ENCODE measurements around the gene VWA8.

GRCh38 chr13:41962994-41963393 lies 2.1 kb upstream of the VWA8 start:
- no peak for TF ChIP-seq RBAK (tag by site-specific recombination; IDR thresholded peaks at IDR 0.05)
- TF ChIP-seq ZNF639 (tag by site-specific recombination; IDR thresholded peaks at IDR 0.05), result no peak
- no peak for TF ChIP-seq CTCF (tag by site-specific recombination; IDR thresholded peaks at IDR 0.05)
- no peak for TF ChIP-seq YY1 (tag by site-specific recombination; IDR thresholded peaks at IDR 0.05)
- no peak for TF ChIP-seq ZFP41 (tag by site-specific recombination; IDR thresholded peaks at IDR 0.05; ENCODE audit: borderline replicate concordance)
- TF ChIP-seq BCL11A (tag by site-specific recombination; IDR thresholded peaks at IDR 0.05; ENCODE audit: low read depth), result no peak
- TF ChIP-seq ZNF138 (tag by site-specific recombination; IDR thresholded peaks at IDR 0.05; ENCODE audit: borderline replicate concordance), result no peak
- TF ChIP-seq ZNF26 (tag by site-specific recombination; IDR thresholded peaks at IDR 0.05), result no peak
- TF ChIP-seq ZNF202 (tag by site-specific recombination; IDR thresholded peaks at IDR 0.05; ENCODE audit: borderline replicate concordance), result no peak
- no peak for TF ChIP-seq SCRT2 (tag by site-specific recombination; IDR thresholded peaks at IDR 0.05)
- no peak for TF ChIP-seq TCF7L2 (IDR thresholded peaks at IDR 0.05; ENCODE audit: borderline replicate concordance, low read depth, low read length)
- no peak for TF ChIP-seq ZNF248 (tag by site-specific recombination; IDR thresholded peaks at IDR 0.05)
- no peak for TF ChIP-seq ZNF548 (tag by site-specific recombination; IDR thresholded peaks at IDR 0.05)
- no peak for TF ChIP-seq ZNF140 (tag by site-specific recombination; IDR thresholded peaks at IDR 0.05)
